ENCODE data around the gene RHOG.

GRCh38 chr11:3799143-3799542 lies 41.6 kb downstream of the RHOG start:
- TF ChIP-seq, protein P1, sequence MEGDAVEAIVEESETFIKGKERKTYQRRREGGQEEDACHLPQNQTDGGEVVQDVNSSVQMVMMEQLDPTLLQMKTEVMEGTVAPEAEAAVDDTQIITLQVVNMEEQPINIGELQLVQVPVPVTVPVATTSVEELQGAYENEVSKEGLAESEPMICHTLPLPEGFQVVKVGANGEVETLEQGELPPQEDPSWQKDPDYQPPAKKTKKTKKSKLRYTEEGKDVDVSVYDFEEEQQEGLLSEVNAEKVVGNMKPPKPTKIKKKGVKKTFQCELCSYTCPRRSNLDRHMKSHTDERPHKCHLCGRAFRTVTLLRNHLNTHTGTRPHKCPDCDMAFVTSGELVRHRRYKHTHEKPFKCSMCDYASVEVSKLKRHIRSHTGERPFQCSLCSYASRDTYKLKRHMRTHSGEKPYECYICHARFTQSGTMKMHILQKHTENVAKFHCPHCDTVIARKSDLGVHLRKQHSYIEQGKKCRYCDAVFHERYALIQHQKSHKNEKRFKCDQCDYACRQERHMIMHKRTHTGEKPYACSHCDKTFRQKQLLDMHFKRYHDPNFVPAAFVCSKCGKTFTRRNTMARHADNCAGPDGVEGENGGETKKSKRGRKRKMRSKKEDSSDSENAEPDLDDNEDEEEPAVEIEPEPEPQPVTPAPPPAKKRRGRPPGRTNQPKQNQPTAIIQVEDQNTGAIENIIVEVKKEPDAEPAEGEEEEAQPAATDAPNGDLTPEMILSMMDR (conservative IDR thresholded peaks at IDR 0.05 in 1 of 2, IDR thresholded peaks at IDR 0.05 in 1 of 2; ENCODE audit: extremely low read depth in 1 of 2, insufficient read depth in 1 of 2, low read depth in 1 of 2, low read length in 2 of 2) = no peak
- TF ChIP-seq EZH2 (IDR thresholded peaks at IDR 0.05; ENCODE audit: borderline replicate concordance, low read length) = no peak
